Activated T-cell treated with anti-CD3 and anti-CD28 coated beads, Interleukin-2, amount 50 U/mL, for 1 hour (primary cell): ENCODE data around the gene PFKFB2.

ENCODE experiments used
- DNase-seq: peaks from one replicate; pipeline ENCODE4 v3.0.0-alpha.2; 2020

The PFKFB2 gene

GRCh38 chr1:207069858-207070506 is 16.9 kb downstream of the PFKFB2 start:
- no peak for DNase-seq

GRCh38 chr1:207070811-207071210 is 17.7 kb downstream of the PFKFB2 start:
- DNase-seq: no peak

GRCh38 chr1:207071426-207071825 is 18.4 kb downstream of the PFKFB2 start:
- DNase-seq: no peak

- DNase-seq: no peak
These were observed 19.2 kb downstream of the PFKFB2 start for GRCh38 chr1:207072233-207072632.

- no peak for DNase-seq
These were observed 21.1 kb downstream of the PFKFB2 start for GRCh38 chr1:207073906-207074820.

- DNase-seq: no peak
These were observed 23.3 kb downstream of the PFKFB2 start for GRCh38 chr1:207076181-207076955.

- no peak for DNase-seq
These were observed 23.9 kb downstream of the PFKFB2 start for GRCh38 chr1:207077012-207077411.

GRCh38 chr1:207077470-207078377 is 24.6 kb downstream of the PFKFB2 start:
- DNase-seq: peak; percentile 50

- no peak for DNase-seq
These were observed 25.6 kb downstream of the PFKFB2 start for GRCh38 chr1:207078578-207079132.

- no peak for DNase-seq
These were observed 26.7 kb downstream of the PFKFB2 start for GRCh38 chr1:207079706-207080241.

- DNase-seq: no peak
These were observed 28.0 kb downstream of the PFKFB2 start for GRCh38 chr1:207081088-207081487.

- no peak for DNase-seq
These were observed 28.7 kb downstream of the PFKFB2 start for GRCh38 chr1:207081806-207082205.

- DNase-seq: no peak
These were observed 31.2 kb downstream of the PFKFB2 start for GRCh38 chr1:207084232-207084631.

- peak; percentile 38 for DNase-seq
These were observed 31.7 kb downstream of the PFKFB2 start for GRCh38 chr1:207084701-207085180.

GRCh38 chr1:207085887-207086286 is 32.8 kb downstream of the PFKFB2 start:
- DNase-seq: no peak

GRCh38 chr1:207088161-207088560 is 35.1 kb downstream of the PFKFB2 start:
- no peak for DNase-seq

- no peak for DNase-seq
These were observed 35.9 kb downstream of the PFKFB2 start, which contains the start of gene C4BPB for GRCh38 chr1:207088701-207089626. TSS of gene C4BPB (plus strand) at chr1:207088860. CDS start at chr1:207089532, 672 bp downstream.

- no peak for DNase-seq
These were observed 36.7 kb downstream of the PFKFB2 start for GRCh38 chr1:207089627-207090355.

- no peak for DNase-seq
These were observed 38.3 kb downstream of the PFKFB2 start for GRCh38 chr1:207091200-207091908.
